ENCODE measurements around the gene TNS2. TPM values are rescaled to one million over a fixed set of nuclear protein-coding genes. Genes with fewer than 3 reads are reported as not detected.

The TNS2 gene, protein sequence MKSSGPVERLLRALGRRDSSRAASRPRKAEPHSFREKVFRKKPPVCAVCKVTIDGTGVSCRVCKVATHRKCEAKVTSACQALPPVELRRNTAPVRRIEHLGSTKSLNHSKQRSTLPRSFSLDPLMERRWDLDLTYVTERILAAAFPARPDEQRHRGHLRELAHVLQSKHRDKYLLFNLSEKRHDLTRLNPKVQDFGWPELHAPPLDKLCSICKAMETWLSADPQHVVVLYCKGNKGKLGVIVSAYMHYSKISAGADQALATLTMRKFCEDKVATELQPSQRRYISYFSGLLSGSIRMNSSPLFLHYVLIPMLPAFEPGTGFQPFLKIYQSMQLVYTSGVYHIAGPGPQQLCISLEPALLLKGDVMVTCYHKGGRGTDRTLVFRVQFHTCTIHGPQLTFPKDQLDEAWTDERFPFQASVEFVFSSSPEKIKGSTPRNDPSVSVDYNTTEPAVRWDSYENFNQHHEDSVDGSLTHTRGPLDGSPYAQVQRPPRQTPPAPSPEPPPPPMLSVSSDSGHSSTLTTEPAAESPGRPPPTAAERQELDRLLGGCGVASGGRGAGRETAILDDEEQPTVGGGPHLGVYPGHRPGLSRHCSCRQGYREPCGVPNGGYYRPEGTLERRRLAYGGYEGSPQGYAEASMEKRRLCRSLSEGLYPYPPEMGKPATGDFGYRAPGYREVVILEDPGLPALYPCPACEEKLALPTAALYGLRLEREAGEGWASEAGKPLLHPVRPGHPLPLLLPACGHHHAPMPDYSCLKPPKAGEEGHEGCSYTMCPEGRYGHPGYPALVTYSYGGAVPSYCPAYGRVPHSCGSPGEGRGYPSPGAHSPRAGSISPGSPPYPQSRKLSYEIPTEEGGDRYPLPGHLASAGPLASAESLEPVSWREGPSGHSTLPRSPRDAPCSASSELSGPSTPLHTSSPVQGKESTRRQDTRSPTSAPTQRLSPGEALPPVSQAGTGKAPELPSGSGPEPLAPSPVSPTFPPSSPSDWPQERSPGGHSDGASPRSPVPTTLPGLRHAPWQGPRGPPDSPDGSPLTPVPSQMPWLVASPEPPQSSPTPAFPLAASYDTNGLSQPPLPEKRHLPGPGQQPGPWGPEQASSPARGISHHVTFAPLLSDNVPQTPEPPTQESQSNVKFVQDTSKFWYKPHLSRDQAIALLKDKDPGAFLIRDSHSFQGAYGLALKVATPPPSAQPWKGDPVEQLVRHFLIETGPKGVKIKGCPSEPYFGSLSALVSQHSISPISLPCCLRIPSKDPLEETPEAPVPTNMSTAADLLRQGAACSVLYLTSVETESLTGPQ (N-terminal part only)
- 52.0 TPM for total RNA-seq

DNA sequence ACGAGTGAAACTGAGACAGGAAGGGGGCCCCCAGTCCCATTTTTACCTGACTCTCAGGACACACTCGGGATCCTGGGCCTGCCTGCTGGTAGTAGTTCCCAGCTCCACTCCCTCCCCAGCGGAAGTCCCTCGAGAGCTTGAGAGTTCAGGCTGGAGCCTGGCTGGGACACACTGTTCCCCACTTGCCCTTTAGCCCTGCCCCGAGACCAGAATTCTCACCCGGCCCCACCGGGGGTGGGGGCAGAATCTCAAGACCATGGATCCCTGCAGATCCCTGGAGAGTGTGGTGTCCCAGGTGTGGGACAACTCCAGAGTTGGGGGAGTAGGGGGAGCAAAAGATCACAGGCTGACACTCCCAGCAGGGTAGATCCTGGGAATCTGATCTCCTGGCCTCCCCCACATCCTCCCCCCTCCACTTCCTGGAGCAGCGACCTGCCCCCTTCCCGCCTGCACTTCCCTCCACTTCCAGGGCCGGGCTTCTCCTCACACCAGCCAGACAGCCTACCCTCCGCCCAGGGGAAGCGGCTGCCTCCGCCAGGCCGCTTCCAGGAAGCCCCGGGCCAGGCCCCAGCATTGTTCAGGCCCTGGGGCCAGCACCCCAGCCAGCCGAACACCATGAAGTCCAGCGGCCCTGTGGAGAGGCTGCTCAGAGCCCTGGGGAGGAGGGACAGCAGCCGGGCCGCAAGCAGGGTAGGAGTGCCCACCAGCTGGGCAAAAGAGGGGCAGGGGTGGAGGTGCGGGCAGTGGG lies at the start of gene TNS2:
TSS of gene TNS2 (plus strand) at position 495 of the 748 bp plus-strand sequence. CDS start at position 616, 121 bp downstream.

DNA sequence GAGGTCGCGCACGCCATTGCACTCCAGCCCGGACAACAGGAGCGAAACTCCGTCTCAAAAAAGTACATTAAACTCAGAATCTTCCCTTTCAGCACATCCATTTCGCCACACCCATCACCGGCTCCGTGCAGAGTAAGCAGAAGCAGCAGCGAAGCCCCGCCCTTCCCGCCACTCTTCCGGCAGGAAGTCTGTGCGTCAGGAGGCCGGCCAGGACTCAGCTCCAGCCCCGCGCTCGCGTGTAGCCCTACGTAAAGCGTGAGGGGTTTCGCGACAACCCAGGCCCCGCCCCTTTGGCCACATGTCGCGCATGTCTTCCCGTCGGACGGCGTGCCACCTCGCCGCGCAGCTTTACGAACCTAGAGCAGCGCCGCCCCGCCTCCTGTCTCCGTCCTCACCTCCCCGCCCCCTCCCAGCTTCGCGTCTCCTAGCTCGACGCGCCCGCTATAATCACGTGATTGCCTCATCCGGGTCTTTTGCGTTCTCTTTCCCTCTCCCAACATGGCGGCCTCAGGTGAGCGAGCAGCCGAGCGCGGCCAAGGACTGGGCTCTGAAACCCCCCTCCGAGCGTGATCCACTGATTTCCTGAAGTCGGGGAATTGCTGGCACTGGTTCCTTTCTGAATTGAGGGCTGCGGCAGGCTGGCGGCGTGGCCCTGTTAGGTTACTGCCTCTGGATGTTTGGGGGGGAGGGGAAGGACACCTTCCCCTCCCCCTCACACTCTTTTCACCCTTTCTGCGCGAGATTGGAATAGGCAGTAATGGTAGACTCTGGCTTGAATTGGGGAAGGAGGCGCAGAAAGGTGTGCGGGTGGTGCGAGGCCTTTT lies 43.7 kb upstream of the TNS2 start, which contains the start of gene EIF4B:
TSS of gene EIF4B (plus strand) at position 471 of the 824 bp plus-strand sequence. CDS start at position 499, 28 bp downstream.

DNA sequence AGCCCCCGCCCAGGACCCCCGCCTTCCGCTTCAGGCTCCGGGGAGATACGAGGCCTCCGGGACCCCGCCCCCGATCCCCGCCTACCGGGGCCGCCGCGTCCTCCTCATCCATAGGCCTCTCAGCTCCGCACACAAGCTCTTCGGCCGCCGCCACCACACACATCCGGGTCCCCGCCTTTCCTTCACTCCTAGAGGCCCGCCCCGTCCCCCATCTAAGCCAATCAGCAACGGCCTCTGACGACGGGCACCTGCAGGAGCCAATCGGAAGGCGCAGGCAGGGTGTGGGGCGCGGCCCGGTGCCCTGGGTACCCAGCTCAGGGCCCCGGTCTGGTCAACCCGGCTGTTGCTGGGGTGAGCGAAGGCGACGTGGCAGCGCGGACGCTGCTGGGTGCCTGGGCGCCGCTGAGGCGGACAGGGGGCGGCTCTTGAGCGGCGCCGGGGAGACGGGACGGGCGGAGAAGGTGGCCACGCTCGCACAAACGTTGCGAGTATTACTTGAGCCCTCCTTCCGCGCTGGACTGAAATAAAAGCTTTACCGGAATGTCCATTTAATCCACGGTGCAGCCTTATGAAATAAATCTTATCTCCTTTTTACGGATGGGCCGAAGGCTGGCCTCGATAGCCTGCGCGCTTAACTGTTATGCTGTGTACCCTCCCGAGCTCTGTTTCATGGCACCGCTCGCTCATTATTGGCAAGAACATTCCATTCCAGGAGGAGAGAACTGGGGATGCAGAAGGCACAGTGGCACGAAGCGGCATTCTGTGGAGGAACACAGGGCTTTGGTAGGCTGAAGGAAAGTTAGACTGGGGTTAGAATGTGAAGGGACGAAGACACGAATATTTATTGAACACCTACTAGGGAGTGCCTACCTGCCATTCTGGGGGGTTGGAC lies 29.6 kb downstream of the TNS2 start, which contains the start of gene SPRYD3:
TSS of gene SPRYD3 (minus strand) at position 165 of the 892 bp plus-strand sequence. CDS start at position 108, 57 bp downstream.

DNA sequence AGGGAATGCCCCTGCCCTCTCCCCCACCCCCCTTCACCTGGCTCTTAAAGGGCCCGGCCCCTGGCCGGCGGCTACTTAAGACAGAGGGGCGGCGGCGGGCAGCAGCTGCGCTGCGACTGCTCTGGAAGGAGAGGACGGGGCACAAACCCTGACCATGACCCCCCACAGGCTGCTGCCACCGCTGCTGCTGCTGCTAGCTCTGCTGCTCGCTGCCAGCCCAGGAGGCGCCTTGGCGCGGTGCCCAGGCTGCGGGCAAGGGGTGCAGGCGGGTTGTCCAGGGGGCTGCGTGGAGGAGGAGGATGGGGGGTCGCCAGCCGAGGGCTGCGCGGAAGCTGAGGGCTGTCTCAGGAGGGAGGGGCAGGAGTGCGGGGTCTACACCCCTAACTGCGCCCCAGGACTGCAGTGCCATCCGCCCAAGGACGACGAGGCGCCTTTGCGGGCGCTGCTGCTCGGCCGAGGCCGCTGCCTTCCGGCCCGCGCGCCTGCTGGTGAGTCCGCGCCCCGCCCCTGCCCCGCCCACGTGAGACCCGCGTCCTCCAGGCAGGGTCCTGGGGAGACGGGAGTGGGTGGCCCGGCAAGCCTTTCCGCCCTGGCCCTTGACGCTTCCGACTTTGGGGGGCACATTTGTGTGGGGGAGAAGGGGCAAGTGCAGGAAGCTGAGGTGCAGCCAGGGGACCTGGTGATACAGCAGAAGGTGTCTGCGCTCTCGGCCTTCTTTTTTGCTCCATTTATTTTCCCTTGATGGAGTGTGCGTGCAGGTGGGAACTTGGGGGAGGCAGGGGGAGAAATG lies 47.9 kb downstream of the TNS2 start, which contains the start of gene IGFBP6:
TSS of gene IGFBP6 (plus strand) at position 104 of the 790 bp plus-strand sequence. CDS start at position 155, 51 bp downstream.

DNA sequence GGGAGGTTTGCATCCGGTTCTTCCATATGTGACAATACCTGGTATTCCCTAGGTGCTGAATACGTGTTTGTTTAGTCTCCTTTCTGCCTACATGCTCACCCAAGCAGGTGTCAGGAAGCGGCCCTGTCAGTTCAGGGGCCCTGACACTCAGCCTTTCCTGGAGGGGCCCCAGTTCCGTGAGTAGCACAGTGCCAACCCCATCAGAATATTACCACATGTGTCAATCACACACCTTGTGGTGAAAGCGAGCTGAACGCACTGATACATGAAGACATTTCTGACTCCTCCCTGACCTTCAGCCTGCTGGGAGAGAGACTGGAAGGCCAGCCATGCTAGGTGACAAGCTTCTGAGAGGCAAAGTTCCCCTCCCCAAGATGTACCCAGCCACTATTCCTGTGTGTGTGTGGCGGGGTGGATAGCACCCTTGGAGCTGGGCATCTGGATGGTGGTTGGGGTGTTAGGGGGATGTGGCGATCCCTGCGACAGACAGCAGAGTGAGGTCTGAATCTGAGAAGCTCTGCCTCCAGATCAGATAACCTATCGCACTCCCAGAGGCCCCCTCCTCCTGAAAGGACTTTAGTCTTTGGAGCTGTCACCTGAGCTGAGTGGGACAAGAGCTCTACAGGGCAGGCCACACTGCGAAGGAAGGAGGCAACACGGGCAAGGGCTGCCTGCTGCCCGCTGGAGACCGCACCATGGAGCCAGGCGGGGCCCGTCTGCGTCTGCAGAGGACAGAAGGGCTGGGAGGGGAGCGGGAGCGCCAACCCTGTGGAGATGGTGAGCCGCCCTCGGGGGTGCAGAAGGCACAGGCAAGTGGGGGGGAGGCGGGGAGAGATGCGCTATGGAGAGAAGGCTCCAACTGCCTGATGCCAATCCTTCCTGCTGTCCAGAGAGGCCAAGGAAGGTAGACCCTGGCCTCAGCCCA lies 53.3 kb downstream of the TNS2 start, which contains the start of gene SOAT2:
TSS of gene SOAT2 (plus strand) at position 604 of the 925 bp plus-strand sequence. CDS start at position 696, 92 bp downstream.

Other genes with a start within 250 kb of the TNS2 start
- 73.4 TPM for gene KRT4, start 235.9 kb upstream of the TNS2 start, total RNA-seq
- 0.66 TPM for gene KRT79, start 215.8 kb upstream of the TNS2 start, total RNA-seq
- gene KRT78, start 201.1 kb upstream of the TNS2 start, total RNA-seq = 2.6 TPM
- gene KRT8, start 145.0 kb upstream of the TNS2 start, total RNA-seq = 21.5 TPM
- gene KRT18, start 100.9 kb upstream of the TNS2 start, total RNA-seq = 29.0 TPM
- gene EIF4B, start 43.6 kb upstream of the TNS2 start, total RNA-seq = 622 TPM
- 24.6 TPM for gene SPRYD3, start 29.3 kb downstream of the TNS2 start, total RNA-seq
- 116 TPM for gene IGFBP6, start 47.6 kb downstream of the TNS2 start, total RNA-seq
- gene SOAT2, start 53.4 kb downstream of the TNS2 start, total RNA-seq = 0.44 TPM
- gene ZNF740, start 130.7 kb downstream of the TNS2 start, total RNA-seq = 32.8 TPM
- gene CSAD, start 130.9 kb downstream of the TNS2 start, total RNA-seq = 48.7 TPM
- gene ITGB7, start 157.2 kb downstream of the TNS2 start, total RNA-seq = 2.9 TPM
- gene RARG, start 182.1 kb downstream of the TNS2 start, total RNA-seq = 50.7 TPM
- 6.7 TPM for gene ESPL1, start 218.2 kb downstream of the TNS2 start, total RNA-seq
- 295 TPM for gene PFDN5, start 245.5 kb downstream of the TNS2 start, total RNA-seq
- 36.4 TPM for gene MYG1, start 249.6 kb downstream of the TNS2 start, total RNA-seq